Endothelial cell of hepatic sinusoid (primary cell): ENCODE data around the gene PRKCE.

Experiments used
- in situ Hi-C: cut with HindIII; loops from 2 replicates; pipeline ENCODE4 v1.10.0; 2017; ENCODE audit warnings: low sequenced_read_pairs

The PRKCE gene

GRCh38 chr2:45661828-45662227 is 10.4 kb downstream of the PRKCE start:
- in situ Hi-C loops = no loop called here

GRCh38 chr2:45664635-45665261 is 13.3 kb downstream of the PRKCE start:
- in situ Hi-C loops = no loop called here

GRCh38 chr2:45668509-45668908 is 17.0 kb downstream of the PRKCE start:
- in situ Hi-C loops = no loop called here

- in situ Hi-C loops = no loop called here
These were observed 17.6 kb downstream of the PRKCE start for GRCh38 chr2:45669032-45669486.

GRCh38 chr2:45670646-45671045 is 19.2 kb downstream of the PRKCE start:
- in situ Hi-C loops = no loop called here

GRCh38 chr2:45672138-45672537 is 20.7 kb downstream of the PRKCE start:
- in situ Hi-C loops = no loop called here

- in situ Hi-C loops = no loop called here
These were observed 22.8 kb downstream of the PRKCE start for GRCh38 chr2:45674035-45674816.

GRCh38 chr2:45675263-45675812 is 23.9 kb downstream of the PRKCE start:
- in situ Hi-C loops = no loop called here

GRCh38 chr2:45676088-45676487 is 24.6 kb downstream of the PRKCE start:
- in situ Hi-C loops = no loop called here

- in situ Hi-C loops = no loop called here
These were observed 27.4 kb downstream of the PRKCE start for GRCh38 chr2:45678791-45679348.

- in situ Hi-C loops = loop anchor here (10.0 kb wide), 1 partner anchor 84 kb away; no protein-coding TSS in a partner anchor
These were observed 29.0 kb downstream of the PRKCE start for GRCh38 chr2:45680351-45680967.

- in situ Hi-C loops = loop anchor here (10.0 kb wide), 1 partner anchor 83 kb away; no protein-coding TSS in a partner anchor
These were observed 30.2 kb downstream of the PRKCE start for GRCh38 chr2:45681675-45682074.

- in situ Hi-C loops = loop anchor here (10.0 kb wide), 1 partner anchor 82 kb away; no protein-coding TSS in a partner anchor
These were observed 31.8 kb downstream of the PRKCE start for GRCh38 chr2:45683292-45683691.

- in situ Hi-C loops = loop anchor here (10.0 kb wide), 1 partner anchor 80 kb away; no protein-coding TSS in a partner anchor
These were observed 33.3 kb downstream of the PRKCE start for GRCh38 chr2:45684756-45685155.

- in situ Hi-C loops = loop anchor here (10.0 kb wide), 1 partner anchor 80 kb away; no protein-coding TSS in a partner anchor
These were observed 33.8 kb downstream of the PRKCE start for GRCh38 chr2:45685260-45685659.

GRCh38 chr2:45687964-45688363 is 36.5 kb downstream of the PRKCE start:
- in situ Hi-C loops = loop anchor here (10.0 kb wide), 1 partner anchor 77 kb away; no protein-coding TSS in a partner anchor

GRCh38 chr2:45688479-45689298 is 37.2 kb downstream of the PRKCE start:
- in situ Hi-C loops = loop anchor here (10.0 kb wide), 1 partner anchor 76 kb away; no protein-coding TSS in a partner anchor

- in situ Hi-C loops = loop anchor here (5.0 kb wide), 1 partner anchor 37 kb away; no protein-coding TSS in a partner anchor
These were observed 38.8 kb downstream of the PRKCE start for GRCh38 chr2:45690231-45690630.

- in situ Hi-C loops = loop anchor here (5.0 kb wide), 1 partner anchor 36 kb away; no protein-coding TSS in a partner anchor
These were observed 39.9 kb downstream of the PRKCE start for GRCh38 chr2:45691171-45691999.
